Fibroblast of lung (primary cell): ENCODE measurements around the gene EFHC1. TPM values are rescaled to one million over a fixed set of nuclear protein-coding genes. Genes with fewer than 3 reads are reported as not detected.

Experiments
- DNase-seq, 2 donors: peaks; one replicate each; pipeline versions ENCODE4 v3.0.0 to v3.0.0-alpha.2; 2010; ENCODE audit warnings: low read depth in 2 of 2
- H2AFZ ChIP-seq: 2 replicates; pipeline ENCODE4 v1.5.1; 2012; ENCODE audit warnings: low read length, control low read depth, inconsistent platforms
- H3K27ac ChIP-seq: 2 replicates; pipeline ENCODE4 v1.5.1; 2011; ENCODE audit warnings: low read length, control low read depth; ENCODE audit not compliant: insufficient read depth
- H3K27me3 ChIP-seq: 2 replicates; pipeline ENCODE4 v1.5.1; 2011; ENCODE audit warnings: mild to moderate bottlenecking, low read length; ENCODE audit not compliant: control insufficient read depth, insufficient read depth
- H3K36me3 ChIP-seq: 2 replicates; pipeline ENCODE4 v1.5.1; 2011; ENCODE audit warnings: low read length; ENCODE audit not compliant: control insufficient read depth, insufficient read depth
- H3K4me1 ChIP-seq: 2 replicates; pipeline ENCODE4 v1.5.1; 2011; ENCODE audit warnings: low read length; ENCODE audit not compliant: control insufficient read depth, insufficient read depth; ENCODE audit errors: extremely low read depth
- H3K4me2 ChIP-seq: 2 replicates; pipeline ENCODE4 v1.5.1; 2011; ENCODE audit warnings: low read length, control low read depth; ENCODE audit not compliant: insufficient read depth; ENCODE audit errors: extremely low read depth
- H3K4me3 ChIP-seq, 4 experiments: fragments of 200-600 bp in 1 of 4; sonication (generic) in 1 of 4; replicated peaks in 1 of 4; 2 replicates each; pipeline ENCODE4 v1.5.1; 2011 to 2016; ENCODE audit warnings: low read length in 4 of 4, low read depth in 3 of 4, mild to moderate bottlenecking in 3 of 4, control low read depth in 2 of 4, inconsistent platforms in 1 of 4, mixed read lengths in 1 of 4; ENCODE audit not compliant: insufficient read depth in 1 of 4; ENCODE audit errors: control extremely low read depth in 1 of 4
- H3K79me2 ChIP-seq: 2 replicates; pipeline ENCODE4 v1.5.1; 2012; ENCODE audit warnings: mild to moderate bottlenecking, low read length, inconsistent platforms; ENCODE audit not compliant: control insufficient read depth, insufficient read depth
- H3K9ac ChIP-seq: 2 replicates; pipeline ENCODE4 v1.5.1; 2011; ENCODE audit warnings: mild to moderate bottlenecking, low read length, control low read depth; ENCODE audit not compliant: insufficient read depth
- H3K9me3 ChIP-seq: 2 replicates; pipeline ENCODE4 v1.5.1; 2012; ENCODE audit warnings: low read depth, low read length; ENCODE audit not compliant: control insufficient read depth, insufficient read depth
- H4K20me1 ChIP-seq: 2 replicates; pipeline ENCODE4 v1.5.1; 2011; ENCODE audit warnings: low read length; ENCODE audit not compliant: control insufficient read depth, insufficient read depth; ENCODE audit errors: extremely low read depth
- CTCF ChIP-seq, 2 donors: IDR thresholded peaks in 1 of 2; conservative IDR thresholded peaks in 1 of 2; 1 replicate in 1 of 2; 2 replicates in 1 of 2; pipeline ENCODE4 v1.5.1; 2011 to 2012; ENCODE audit warnings: low read length in 2 of 2, control low read depth in 1 of 2, inconsistent platforms in 1 of 2, low read depth in 1 of 2, mild to moderate bottlenecking in 1 of 2
- EZH2 ChIP-seq: IDR thresholded peaks from 2 replicates; pipeline ENCODE4 v1.5.1; 2012; ENCODE audit warnings: low read length, control low read depth, mild to moderate bottlenecking; ENCODE audit errors: missing control alignments
- polyA minus RNA-seq: library from RNA; depleted of rRNA, polyadenylated mRNA; stranded (reverse); fragments of >200 nt; gene quantifications from 2 replicates; pipeline ENCODE4 v1.2.3, GENCODE V29; 2011; ENCODE audit warnings: low replicate concordance
- polyA plus RNA-seq, 2 donors: library from polyadenylated mRNA; depleted of rRNA in 1 of 2; stranded (reverse) in 1 of 2; unstranded in 1 of 2; fragments of >200 nt; gene quantifications; 2 replicates each; pipeline ENCODE4 v1.2.1, GENCODE V29; 2011 to 2012; ENCODE audit warnings: missing spikeins in 1 of 2
- total RNA-seq: library from RNA; depleted of rRNA; stranded (reverse); fragments of >200 nt; gene quantifications from 2 replicates; pipeline ENCODE4 v1.2.1, GENCODE V29; 2014

EFHC1 gene
- total RNA-seq: 22.9 and 29.4 TPM in 2 replicates
- 29.9 and 32.9 TPM in 2 replicates for polyA plus RNA-seq
- 24.0 and 24.3 TPM in 2 replicates for polyA plus RNA-seq (2012)
- 8.6 and 11.3 TPM in 2 replicates for polyA minus RNA-seq

- peak within 1 kb of the TSS; percentile 99 for H3K27ac ChIP-seq
- peak within 1 kb of the TSS; percentile 95 for H3K9ac ChIP-seq
- no peaks in the 10 kb centered on the region for H4K20me1 ChIP-seq
- H3K4me2 ChIP-seq: peak within 1 kb of the TSS; percentile 98
- H3K9me3 ChIP-seq: no peaks in the 10 kb centered on the region
- peaks cover 9% of the 10 kb centered on the region for H3K79me2 ChIP-seq
- DNase-seq: peak; percentile 95 to 97
- no peaks in the 10 kb centered on the region for H3K27me3 ChIP-seq
- TF ChIP-seq EZH2: no peak
- TF ChIP-seq CTCF (conservative IDR thresholded peaks at IDR 0.05 in 1 of 2, IDR thresholded peaks at IDR 0.05 in 1 of 2; ENCODE audit: low read depth in 1 of 2, low read length in 2 of 2): no peak
- H3K4me1 ChIP-seq: peaks cover 17% of the 10 kb centered on the region
- peak within 1 kb of the TSS; percentile 65 to 91 (median 81) for H3K4me3 ChIP-seq
- H2AFZ ChIP-seq: peak within 1 kb of the TSS; percentile 67
- H3K36me3 ChIP-seq: no peaks in the 10 kb centered on the region
Observed at GRCh38 chr6:52419809-52420667, at the start of gene EFHC1. EFHC1 (plus strand) TSS chr6:52420342; CDS start chr6:52420411, 69 bp downstream.

DNA sequence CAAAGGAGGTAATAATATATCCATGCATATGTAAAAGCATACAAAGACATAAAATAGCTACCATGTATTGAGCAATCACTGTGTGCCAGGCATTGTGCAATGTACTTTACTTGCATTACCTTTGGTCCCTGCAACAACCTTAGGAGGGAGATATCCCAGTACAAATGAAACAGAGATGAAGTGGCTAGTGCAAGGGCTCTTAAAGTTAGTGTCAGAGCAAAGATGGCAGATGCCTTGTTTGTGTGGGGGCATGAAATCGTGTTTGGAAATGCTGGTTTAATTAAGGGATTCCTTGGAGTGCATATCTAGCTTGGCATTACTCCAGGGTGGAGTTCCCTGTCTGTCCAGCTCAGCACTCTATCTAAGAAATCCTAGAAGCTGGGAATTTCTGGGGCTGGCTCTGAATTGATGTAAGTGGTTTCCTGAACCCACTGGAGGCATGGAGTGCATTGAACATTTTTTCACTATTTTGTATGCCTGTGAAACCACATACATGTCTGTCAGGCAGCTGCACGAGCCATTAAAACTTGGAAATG is 48.4 kb upstream of the EFHC1 start:
- H2AFZ ChIP-seq: no peak overlapping the region
- H3K9me3 ChIP-seq: no peaks in the 10 kb centered on the region
- H3K27me3 ChIP-seq: no peaks in the 10 kb centered on the region
- H3K79me2 ChIP-seq: no peaks in the 10 kb centered on the region
- no peak overlapping the region for H3K9ac ChIP-seq
- TF ChIP-seq EZH2 (no peak), CTCF (conservative IDR thresholded peaks at IDR 0.05 in 1 of 2, IDR thresholded peaks at IDR 0.05 in 1 of 2; ENCODE audit: low read depth in 1 of 2, low read length in 2 of 2) (no peak)
- peak; percentile 31 to 34 for DNase-seq
- no peak overlapping the region for H3K4me3 ChIP-seq
- no peaks in the 10 kb centered on the region for H3K4me1 ChIP-seq
- H3K27ac ChIP-seq: no peak overlapping the region
- no peak overlapping the region for H3K4me2 ChIP-seq
- H4K20me1 ChIP-seq: no peaks in the 10 kb centered on the region
- H3K36me3 ChIP-seq: no peaks in the 10 kb centered on the region

GRCh38 chr6:52373151-52373690 is 46.9 kb upstream of the EFHC1 start:
- H3K4me1 ChIP-seq: no peaks in the 10 kb centered on the region
- no peak overlapping the region for H3K27ac ChIP-seq
- H3K27me3 ChIP-seq: no peaks in the 10 kb centered on the region
- DNase-seq: no peak
- no peak overlapping the region for H3K9ac ChIP-seq
- no peaks in the 10 kb centered on the region for H4K20me1 ChIP-seq
- H3K36me3 ChIP-seq: no peaks in the 10 kb centered on the region
- no peak for TF ChIP-seq CTCF (conservative IDR thresholded peaks at IDR 0.05 in 1 of 2, IDR thresholded peaks at IDR 0.05 in 1 of 2; ENCODE audit: low read depth in 1 of 2, low read length in 2 of 2)
- TF ChIP-seq EZH2: no peak
- no peak overlapping the region for H3K4me2 ChIP-seq
- H3K79me2 ChIP-seq: no peaks in the 10 kb centered on the region
- no peak overlapping the region for H2AFZ ChIP-seq
- no peak overlapping the region for H3K4me3 ChIP-seq
- no peaks in the 10 kb centered on the region for H3K9me3 ChIP-seq
